Lung (tissue), 12 donors: ENCODE measurements around the gene DHRS7C. TPM values are rescaled to one million over a fixed set of nuclear protein-coding genes. Genes with fewer than 3 reads are reported as not detected.

Experiments used
- ATAC-seq: fragments of 200-7000 bp; cut with Tn5 transposase; one replicate; pipeline ENCODE4 v1.9.1; 2020; ENCODE audit warnings: moderate number of reproducible peaks; ENCODE audit not compliant: insufficient read depth, low FRiP score
- DNase-seq, 3 donors: peaks; one replicate each; pipeline ENCODE4 v3.0.0-alpha.2; 2013 to 2017
- H3K27ac ChIP-seq, 2 donors: one replicate each; pipeline ENCODE4 v1.5.1; 2013; ENCODE audit warnings: mild to moderate bottlenecking in 2 of 2, moderate library complexity in 2 of 2, control low read depth in 1 of 2, inconsistent platforms in 1 of 2, low read depth in 1 of 2, low read length in 1 of 2
- H3K27me3 ChIP-seq, 3 donors: one replicate each; pipeline ENCODE4 v1.5.1; 2013; ENCODE audit warnings: low read length in 2 of 3; ENCODE audit not compliant: control insufficient read depth in 3 of 3, insufficient read depth in 3 of 3
- H3K36me3 ChIP-seq, 4 donors: one replicate each; pipeline ENCODE4 v1.5.1; 2013; ENCODE audit warnings: low read length in 4 of 4, mild to moderate bottlenecking in 1 of 4, moderate library complexity in 1 of 4; ENCODE audit not compliant: control insufficient read depth in 4 of 4, insufficient read depth in 4 of 4
- H3K4me1 ChIP-seq, 5 donors: one replicate each; pipeline ENCODE4 v1.5.1; 2013; ENCODE audit warnings: low read length in 5 of 5, mild to moderate bottlenecking in 2 of 5, moderate library complexity in 1 of 5; ENCODE audit not compliant: control insufficient read depth in 5 of 5, insufficient read depth in 5 of 5
- H3K4me3 ChIP-seq: one replicate; pipeline ENCODE4 v1.5.1; 2013; ENCODE audit warnings: mild to moderate bottlenecking, control low read depth, moderate library complexity
- H3K9ac ChIP-seq, 2 donors: one replicate each; pipeline ENCODE4 v1.5.1; 2013; ENCODE audit warnings: low read length in 2 of 2, control low read depth in 1 of 2; ENCODE audit not compliant: insufficient read depth in 1 of 2
- H3K9me3 ChIP-seq, 4 donors: one replicate each; pipeline ENCODE4 v1.5.1; 2013; ENCODE audit warnings: low read length in 3 of 4, mild to moderate bottlenecking in 1 of 4, moderate library complexity in 1 of 4; ENCODE audit not compliant: control insufficient read depth in 4 of 4, insufficient read depth in 3 of 4
- WGBS, 2 donors: extraction: QIAGEN DNeasy Blood & Tissue Kit; methylation state at CpG; one replicate each; pipeline ENCODE4 v1.1.7; 2013; 5-methylcytosine and 5-hydroxymethylcytosine counted together
- polyA plus RNA-seq, 2 donors: library from polyadenylated mRNA; stranded (reverse); fragments of 200-250 nt; gene quantifications; one replicate each; pipeline ENCODE4 v1.2.1, GENCODE V29; 2013
- total RNA-seq, 2 donors: library from RNA; depleted of rRNA in 1 of 2; stranded (reverse); fragments of >200 nt in 1 of 2; gene quantifications; one replicate each; pipeline ENCODE4 v1.2.1, GENCODE V29; 2014 to 2021
- TF ChIP-seq, protein P1 (sequence below): IDR thresholded peaks from 2 replicates; pipeline ENCODE4 v1.5.1; 2012; ENCODE audit warnings: mild to moderate bottlenecking; ENCODE audit errors: control extremely low read depth, extremely low read depth
- donor health status: control.
- donor health status: control.
- donor health status: Bipolar disorder and iron deficiency.
- donor health status: healthy.
- donor health status: DM: yes; HTN: yes; CAD: no.

DHRS7C gene
- total and polyA plus RNA-seq, 4 donors = not detected

DNA sequence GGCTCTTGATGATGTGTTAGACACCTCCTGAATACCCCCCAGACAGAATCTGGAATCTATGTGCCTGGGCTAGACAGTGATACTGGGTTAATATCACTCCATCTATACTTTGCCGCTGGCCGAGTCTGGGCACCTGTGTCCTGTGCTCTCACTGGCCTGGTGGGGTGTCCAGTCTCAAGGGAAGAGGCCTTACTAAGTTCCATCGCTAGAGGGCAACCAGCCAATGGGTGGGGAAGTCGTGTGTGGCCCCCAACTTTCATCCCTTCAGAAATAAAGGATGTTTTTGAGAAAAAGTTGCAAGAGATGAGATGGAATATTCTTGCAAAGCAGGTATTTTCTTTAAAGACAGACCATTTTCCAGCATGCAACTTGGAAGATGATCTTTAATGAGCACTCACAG, 32.7 kb upstream of the DHRS7C start:
- no peak overlapping the region for H3K27ac ChIP-seq
- peaks cover 0 to 3% (median 0%) of the 10 kb centered on the region in 4 donors for H3K9me3 ChIP-seq
- TF ChIP-seq, protein P1, sequence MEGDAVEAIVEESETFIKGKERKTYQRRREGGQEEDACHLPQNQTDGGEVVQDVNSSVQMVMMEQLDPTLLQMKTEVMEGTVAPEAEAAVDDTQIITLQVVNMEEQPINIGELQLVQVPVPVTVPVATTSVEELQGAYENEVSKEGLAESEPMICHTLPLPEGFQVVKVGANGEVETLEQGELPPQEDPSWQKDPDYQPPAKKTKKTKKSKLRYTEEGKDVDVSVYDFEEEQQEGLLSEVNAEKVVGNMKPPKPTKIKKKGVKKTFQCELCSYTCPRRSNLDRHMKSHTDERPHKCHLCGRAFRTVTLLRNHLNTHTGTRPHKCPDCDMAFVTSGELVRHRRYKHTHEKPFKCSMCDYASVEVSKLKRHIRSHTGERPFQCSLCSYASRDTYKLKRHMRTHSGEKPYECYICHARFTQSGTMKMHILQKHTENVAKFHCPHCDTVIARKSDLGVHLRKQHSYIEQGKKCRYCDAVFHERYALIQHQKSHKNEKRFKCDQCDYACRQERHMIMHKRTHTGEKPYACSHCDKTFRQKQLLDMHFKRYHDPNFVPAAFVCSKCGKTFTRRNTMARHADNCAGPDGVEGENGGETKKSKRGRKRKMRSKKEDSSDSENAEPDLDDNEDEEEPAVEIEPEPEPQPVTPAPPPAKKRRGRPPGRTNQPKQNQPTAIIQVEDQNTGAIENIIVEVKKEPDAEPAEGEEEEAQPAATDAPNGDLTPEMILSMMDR = no peak
- peaks cover 0 to 2% (median 0%) of the 10 kb centered on the region in 3 donors for H3K27me3 ChIP-seq
- DNase-seq = no peak
- no peak for ATAC-seq
- no peak overlapping the region for H3K4me3 ChIP-seq
- peaks cover 0 to 29% (median 0%) of the 10 kb centered on the region in 5 donors for H3K4me1 ChIP-seq
- no peak overlapping the region for H3K9ac ChIP-seq
- no peaks in the 10 kb centered on the region for H3K36me3 ChIP-seq
- WGBS, 2 donors = 57 to 62% methylated on average over 4 of the region's 4 CpGs

DNA sequence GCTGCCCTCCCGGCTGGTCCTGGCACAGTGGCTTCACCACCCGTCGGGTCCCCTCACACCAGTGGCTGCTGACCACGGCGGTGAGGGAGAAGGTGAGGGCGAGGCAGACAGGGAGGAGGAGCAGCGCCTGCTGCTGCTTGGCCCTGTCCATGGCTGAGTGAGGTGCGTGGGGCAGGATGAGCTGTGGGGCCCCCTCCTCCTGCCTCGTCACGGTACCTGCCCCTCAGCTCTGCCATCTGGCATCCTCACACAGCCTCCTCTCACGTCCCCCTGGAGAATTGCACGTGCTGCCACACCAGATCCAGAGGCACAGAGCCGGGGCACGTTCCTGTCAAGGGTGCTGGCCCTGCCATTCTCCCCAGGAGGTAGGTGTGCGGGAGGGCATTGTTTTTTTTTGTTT, 30.5 kb upstream of the DHRS7C start, which contains the start of gene GSG1L2:
TSS of gene GSG1L2 (minus strand) at position 159 of the 400 bp plus-strand sequence. CDS start at position 151, 8 bp downstream.
- Histone ChIP-seq H3K4me3 (no peak within 1 kb of the TSS), H3K27ac (no peak within 1 kb of the TSS), H3K36me3 (no peaks in the 10 kb centered on the region), H3K9ac (no peak within 1 kb of the TSS), H3K9me3 (peaks cover 0 to 3% (median 0%) of the 10 kb centered on the region in 4 donors), H3K4me1 (peaks cover 0 to 14% (median 0%) of the 10 kb centered on the region in 5 donors), H3K27me3 (peaks cover 0 to 2% (median 0%) of the 10 kb centered on the region in 3 donors)
- no peak for DNase-seq
- whole genome bisulfite sequencing, 2 donors = 72 to 73% methylated on average over 13 to 15 of the region's 15 CpGs
- no peak for ATAC-seq
- TF ChIP-seq, protein P1 = no peak

DNA sequence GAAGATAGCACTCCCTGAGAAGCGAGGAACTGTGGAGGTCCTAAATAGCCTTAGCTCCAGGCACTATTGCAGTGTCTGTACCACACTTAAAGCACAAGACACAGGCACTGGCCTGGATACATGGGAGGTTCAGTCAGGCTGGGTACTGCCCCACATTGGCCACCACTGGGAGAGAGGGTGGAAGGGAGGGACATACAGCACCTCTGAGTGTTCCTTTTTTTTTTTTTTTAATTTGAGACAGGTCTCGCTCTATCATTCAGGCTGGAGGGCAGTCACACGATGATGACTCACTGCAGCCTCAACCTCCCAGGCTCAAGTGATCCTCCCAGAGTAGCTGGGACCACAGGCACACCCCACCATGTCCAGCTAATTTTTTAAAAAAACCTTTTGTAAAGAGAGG, 29.1 kb upstream of the DHRS7C start:
- no peak for DNase-seq
- no peak overlapping the region for H3K27ac ChIP-seq
- H3K4me3 ChIP-seq = no peak overlapping the region
- ATAC-seq = no peak
- 83 to 86% methylated on average over 3 of the region's 3 CpGs for WGBS, 2 donors
- H3K4me1 ChIP-seq = peaks cover 0 to 3% (median 0%) of the 10 kb centered on the region in 5 donors
- peaks cover 0 to 4% (median 0%) of the 10 kb centered on the region in 4 donors for H3K9me3 ChIP-seq
- no peak overlapping the region for H3K9ac ChIP-seq
- TF ChIP-seq, protein P1 = no peak
- peaks cover 0 to 7% (median 0%) of the 10 kb centered on the region in 3 donors for H3K27me3 ChIP-seq
- no peaks in the 10 kb centered on the region for H3K36me3 ChIP-seq

DNA sequence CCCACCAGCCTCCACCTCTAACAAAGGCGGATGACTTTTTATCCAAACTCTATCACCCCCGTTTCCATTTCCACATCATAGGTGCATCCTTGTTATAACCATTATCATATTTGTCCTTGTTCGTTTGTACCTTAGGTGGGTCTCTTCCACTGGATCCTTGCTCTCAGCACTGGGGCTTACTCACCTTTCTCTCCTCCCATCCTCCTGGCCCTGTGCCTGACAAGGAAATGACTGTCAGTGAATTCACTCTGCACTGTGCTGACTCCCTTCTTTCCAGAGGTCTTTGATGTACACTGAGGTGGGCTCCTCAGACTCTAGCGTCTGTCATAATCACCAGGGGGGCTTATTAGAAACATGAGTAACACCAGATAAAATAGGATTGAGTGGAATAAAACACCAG, 27.4 kb upstream of the DHRS7C start:
- Histone ChIP-seq H3K4me1 (no peaks in the 10 kb centered on the region), H3K27ac (no peak overlapping the region), H3K36me3 (no peaks in the 10 kb centered on the region), H3K9ac (no peak overlapping the region), H3K4me3 (no peak overlapping the region), H3K9me3 (peaks cover 0 to 3% (median 0%) of the 10 kb centered on the region in 4 donors), H3K27me3 (peaks cover 0 to 5% (median 0%) of the 10 kb centered on the region in 3 donors)
- no peak for DNase-seq
- no peak for ATAC-seq
- 71 to 79% methylated on average over 4 of the region's 4 CpGs for WGBS, 2 donors
- TF ChIP-seq, protein P1 = no peak
